HG02642 (cell line): ENCODE results near the gene DPYSL4.

Experiments used
- ATAC-seq: cut with Tn5 transposase; IDR thresholded peaks from one replicate; pipeline ENCODE4 v1.9.1; 2021; ENCODE audit warnings: mild to moderate bottlenecking; ENCODE audit not compliant: unreplicated experiment, poor library complexity

The DPYSL4 gene

DNA sequence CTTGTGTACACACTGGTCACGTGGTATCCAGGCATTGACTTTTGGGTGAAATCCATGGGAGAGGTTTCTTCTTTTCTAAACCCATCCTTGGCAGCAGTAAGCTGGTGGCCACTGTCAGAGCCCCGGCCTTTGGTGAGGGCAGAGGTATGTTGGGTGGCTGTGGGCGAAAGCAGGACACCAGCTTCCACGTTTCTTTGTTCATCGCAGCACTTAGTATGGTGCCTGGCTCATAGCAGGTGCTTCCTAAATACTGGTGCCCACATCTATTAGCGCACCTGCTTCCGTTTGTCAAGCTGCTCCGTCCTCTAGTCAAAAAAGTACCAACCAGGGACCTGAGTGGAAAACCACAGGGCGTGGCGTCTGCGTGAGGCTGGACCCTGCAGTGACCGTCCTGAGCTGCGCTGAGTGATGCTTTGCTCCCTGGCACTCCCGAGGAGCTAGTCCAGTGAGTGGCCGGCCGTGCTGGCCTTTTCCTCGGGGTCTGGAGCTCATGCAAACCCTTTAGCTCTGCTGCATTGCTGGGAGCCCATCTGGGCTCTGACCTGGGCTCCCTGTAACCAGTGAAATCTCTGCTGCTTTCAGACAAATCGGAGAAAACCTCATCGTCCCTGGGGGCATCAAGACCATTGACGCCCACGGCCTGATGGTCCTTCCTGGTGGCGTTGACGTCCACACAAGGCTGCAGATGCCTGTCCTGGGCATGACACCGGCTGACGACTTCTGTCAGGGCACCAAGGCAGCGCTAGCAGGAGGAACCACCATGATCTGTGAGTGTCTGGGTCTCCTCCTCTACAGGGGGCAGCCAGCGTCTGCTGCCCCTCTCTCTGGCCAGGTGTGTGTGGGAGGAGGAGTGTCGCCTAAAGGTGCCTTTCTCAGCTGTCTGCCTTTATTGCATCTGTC is 5.6 kb downstream of the DPYSL4 start:
- no peak for ATAC-seq

DNA sequence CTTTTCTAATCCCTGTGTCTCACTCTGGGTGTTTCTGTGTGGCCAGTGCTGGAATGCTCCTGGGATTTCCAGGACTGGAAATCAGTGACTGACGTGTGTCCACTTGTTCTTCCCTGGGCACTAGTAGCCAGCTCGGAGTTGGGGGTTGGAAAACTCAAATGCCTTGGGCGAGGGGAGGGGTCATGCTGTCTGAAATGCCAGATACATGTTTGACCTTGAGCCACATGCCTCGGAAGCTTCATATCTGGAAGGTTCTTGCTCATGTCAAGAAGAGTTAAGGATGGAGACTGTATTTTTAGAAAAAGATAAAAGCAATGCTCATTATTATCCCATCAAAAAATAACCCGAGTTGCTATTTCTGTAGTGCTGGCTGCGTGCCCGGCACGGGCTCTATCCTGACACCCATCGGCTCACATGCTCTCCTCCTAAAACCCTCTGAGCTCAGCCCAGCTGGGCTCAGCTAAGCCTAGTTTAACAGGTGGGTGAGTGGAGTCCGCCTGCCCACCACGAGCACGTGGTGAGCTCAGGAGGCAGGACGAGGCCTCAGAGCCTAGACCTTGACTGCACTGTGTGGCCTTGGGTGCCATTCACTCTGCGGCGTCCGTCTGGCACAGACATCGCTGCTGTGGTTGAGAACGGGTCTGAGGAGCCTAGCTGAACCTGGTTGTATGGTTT is 6.4 kb downstream of the DPYSL4 start:
- no peak for ATAC-seq

DNA sequence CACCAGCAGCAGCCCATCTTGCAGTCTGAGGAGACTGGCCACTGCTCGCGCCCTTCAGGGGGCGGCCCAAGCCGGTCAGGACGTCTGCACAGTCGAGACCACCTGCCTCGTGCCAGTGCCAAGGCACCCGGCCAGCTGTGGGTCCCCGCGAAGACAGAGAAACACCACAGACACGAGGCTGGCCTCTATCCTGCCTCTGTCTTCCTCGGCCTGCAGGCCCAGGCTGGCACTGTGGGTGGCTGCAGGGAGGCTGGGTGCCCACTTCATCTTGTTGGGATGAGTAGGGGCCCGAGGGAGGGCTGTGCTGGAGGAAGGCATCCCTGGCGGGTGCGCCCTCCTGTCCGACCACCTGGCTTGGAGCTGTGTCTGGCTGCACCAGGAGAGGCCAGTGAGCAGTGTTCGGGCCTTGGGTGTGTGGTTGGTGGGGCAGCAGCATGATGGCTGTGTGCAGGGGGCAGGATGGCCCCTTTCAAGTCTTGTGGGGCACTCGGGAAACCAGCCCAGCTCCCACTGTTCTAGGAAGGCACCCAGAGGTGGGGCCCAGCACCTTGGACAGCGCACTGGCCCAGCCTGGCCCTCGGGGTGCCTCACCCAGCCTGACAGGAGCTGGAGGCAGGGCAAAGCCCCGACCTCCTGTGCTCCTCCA is 7.3 kb downstream of the DPYSL4 start:
- ATAC-seq, result no peak

GRCh38 chr10:132194726-132195125 is 8.0 kb downstream of the DPYSL4 start:
- no peak for ATAC-seq

GRCh38 chr10:132195366-132196075 is 8.8 kb downstream of the DPYSL4 start:
- no peak for ATAC-seq

DNA sequence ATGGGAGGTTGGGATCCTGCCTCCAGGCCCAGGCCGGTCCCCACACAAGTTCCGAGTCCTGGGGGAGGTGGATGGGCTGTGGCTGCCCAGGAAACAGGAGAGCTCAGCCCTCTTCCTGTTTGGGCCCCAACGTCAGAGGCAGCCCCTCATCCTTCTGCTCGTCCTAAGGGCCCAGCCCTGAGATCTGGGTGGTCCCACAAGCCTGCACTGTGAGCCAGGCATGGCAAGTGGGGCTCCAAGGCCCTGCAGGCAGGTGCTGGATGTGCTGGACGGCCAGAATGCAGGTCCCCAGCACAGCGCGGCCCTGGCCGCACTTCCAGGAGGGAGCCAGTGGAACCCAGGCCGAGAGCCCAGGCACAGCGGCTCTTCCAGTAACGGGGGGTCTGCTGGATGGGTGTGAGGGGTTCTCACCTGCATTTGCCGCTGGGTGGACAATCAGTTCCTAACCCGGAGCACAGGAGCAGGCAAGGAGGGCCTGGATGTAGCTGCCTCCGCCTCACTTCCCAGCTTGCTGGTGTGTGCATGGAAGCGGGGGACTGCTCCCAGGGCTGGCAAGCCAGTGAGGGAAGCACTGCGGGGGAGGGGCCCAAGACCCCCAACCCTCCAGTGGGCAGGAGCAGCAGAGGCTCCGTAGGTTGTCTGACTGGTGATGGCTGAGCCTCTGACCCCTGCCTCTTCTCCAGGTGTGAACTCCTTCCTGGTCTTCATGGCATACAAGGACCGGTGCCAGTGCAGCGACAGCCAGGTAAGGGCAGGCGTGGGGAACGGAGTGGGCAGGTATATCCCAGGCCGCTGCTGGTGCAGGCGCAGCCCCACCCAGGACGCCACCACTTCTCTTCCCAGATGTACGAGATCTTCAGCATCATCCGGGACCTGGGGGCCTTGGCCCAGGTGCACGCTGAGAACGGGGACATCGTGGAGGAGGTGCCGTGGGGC is 9.7 kb downstream of the DPYSL4 start:
- ATAC-seq, result no peak

DNA sequence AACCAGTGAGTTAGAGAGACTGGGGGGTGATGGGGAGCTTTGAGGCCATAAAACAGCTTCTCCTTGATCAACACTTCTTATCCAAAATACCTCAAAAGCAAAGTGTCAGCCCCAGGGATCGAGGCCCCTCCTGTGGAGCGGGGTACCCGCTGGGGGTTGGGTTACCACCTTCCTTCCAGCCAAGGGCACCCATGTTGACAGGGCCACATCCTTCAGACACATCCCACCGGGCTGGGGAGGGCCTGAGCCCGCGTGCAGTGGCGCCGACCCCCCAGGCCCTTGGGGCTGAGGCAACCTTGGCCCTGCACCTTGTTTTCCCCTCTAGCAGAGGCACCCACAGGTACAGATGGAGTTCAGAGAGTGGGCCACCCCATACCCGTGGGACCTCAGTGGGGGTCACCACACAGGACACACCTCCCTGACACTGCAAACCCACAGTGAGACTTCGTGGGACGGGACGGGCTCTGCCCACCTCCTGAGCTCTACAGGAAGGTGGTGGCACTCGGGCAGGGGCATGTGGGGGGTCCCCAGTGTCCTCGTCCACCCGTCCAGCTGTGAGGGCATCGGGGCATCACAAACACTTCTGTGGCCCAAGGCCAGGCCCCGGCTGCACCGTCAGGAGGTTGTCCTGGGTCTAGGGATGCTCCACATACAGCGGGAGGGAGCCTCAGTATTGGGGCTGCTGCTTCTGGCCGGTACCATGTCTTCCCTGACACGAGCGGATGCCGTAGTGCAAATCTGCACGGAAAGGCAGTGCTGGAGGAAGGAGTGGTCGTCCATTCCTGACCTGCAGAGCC is 10.7 kb downstream of the DPYSL4 start:
- no peak for ATAC-seq

- ATAC-seq, result no peak
These were observed 11.3 kb downstream of the DPYSL4 start for GRCh38 chr10:132198068-132198370.

DNA sequence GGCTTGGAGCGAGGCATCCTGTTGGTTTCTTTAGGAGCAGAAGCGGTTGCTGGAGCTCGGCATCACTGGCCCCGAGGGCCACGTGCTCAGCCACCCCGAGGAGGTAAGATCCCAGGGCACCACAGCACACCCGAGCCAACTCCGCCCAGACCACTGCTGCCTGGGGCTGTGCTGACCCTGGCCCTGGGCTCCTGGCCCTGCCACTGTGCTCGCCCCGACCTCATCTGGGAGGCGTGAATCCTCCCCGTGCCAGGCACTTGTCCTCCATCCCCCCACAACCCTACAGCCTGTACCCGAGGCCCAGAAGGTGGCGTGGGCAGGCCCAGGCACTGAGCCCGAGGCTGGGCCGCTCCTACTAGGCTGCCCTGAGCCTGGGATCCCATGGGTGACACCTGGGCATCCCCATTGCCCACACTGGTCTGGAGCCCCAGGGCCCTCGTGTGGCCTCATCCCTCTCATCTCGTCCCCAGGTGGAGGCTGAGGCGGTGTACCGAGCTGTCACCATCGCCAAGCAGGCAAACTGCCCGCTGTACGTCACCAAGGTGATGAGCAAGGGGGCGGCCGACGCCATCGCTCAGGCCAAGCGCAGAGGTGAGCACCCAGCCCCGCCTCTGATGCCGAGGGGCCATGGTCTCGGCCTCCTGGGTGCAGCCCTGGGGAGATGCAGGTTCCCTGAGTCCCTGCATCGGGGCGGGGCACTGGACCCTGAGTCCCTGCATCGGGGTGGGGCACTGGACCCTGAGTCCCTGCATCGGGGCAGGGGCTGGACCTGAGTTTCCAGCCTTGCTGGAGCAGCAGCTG is 11.8 kb downstream of the DPYSL4 start:
- no peak for ATAC-seq

- no peak for ATAC-seq
These were observed 12.6 kb downstream of the DPYSL4 start for GRCh38 chr10:132199268-132199853.

DNA sequence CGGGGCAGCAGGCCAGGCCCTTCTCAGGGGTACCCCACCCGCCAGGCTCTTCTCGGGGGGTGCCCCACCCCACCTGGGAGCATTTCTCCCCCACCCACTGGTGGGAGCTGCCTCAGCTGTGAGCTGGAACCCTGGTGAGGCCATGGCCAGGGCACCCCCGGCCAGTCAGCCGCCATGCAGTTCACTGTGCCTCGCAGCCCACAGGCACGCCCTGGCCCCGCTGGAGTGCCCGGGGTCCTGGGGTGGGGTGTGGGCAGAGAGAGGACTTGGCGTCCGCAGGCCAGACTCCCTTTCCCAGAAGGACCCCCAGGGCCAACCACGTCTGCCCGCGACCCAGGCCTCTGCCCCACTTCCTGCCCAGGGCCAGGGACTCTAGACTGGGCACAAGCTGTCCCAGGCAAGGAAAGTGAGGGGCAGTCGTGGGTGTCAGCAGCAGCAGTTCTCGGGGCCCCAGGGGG is 13.1 kb downstream of the DPYSL4 start:
- ATAC-seq, result no peak

- ATAC-seq, result no peak
These were observed 13.8 kb downstream of the DPYSL4 start for GRCh38 chr10:132200344-132201110.

GRCh38 chr10:132201111-132201969 is 14.6 kb downstream of the DPYSL4 start:
- ATAC-seq, result no peak

- ATAC-seq, result no peak
These were observed 15.6 kb downstream of the DPYSL4 start for GRCh38 chr10:132202070-132202970.
